Activated T-helper 2 cell treated with anti-CD3 and anti-CD28 coated beads, Interferon-gamma antibody, Interleukin-2, Interleukin-4, amounts not matched to agents 10 μg/mL and 5 μg/mL and 100 μg/mL, durations not matched to agents 14 hours and 24 hours and 36 hours (primary cell): ENCODE data around the gene CDYL2. TPM values are rescaled to one million over a fixed set of nuclear protein-coding genes. Genes with fewer than 3 reads are reported as not detected.

ENCODE experiments used
- DNase-seq: peaks from one replicate; pipeline ENCODE4 v3.0.0; 2021; ENCODE audit warnings: low spot score
- H3K27ac Mint-ChIP-seq: one replicate; pipeline ENCODE4 v1.8.0; 2021; ENCODE audit warnings: mixed read lengths
- H3K27me3 Mint-ChIP-seq: one replicate; pipeline ENCODE4 v1.8.0; 2021; ENCODE audit warnings: low read depth, mixed read lengths
- H3K36me3 Mint-ChIP-seq: one replicate; pipeline ENCODE4 v1.8.0; 2021; ENCODE audit warnings: low read depth, mixed read lengths
- H3K4me1 Mint-ChIP-seq: one replicate; pipeline ENCODE4 v1.8.0; 2021; ENCODE audit warnings: low read depth, mixed read lengths
- H3K4me3 Mint-ChIP-seq: one replicate; pipeline ENCODE4 v1.8.0; 2021; ENCODE audit warnings: low read depth, mild to moderate bottlenecking, moderate library complexity, mixed read lengths
- H3K9me3 Mint-ChIP-seq: one replicate; pipeline ENCODE4 v1.8.0; 2021; ENCODE audit warnings: mixed read lengths
- intact Hi-C: fragments of 100-400 bp; cut with micrococcal nuclease; formaldehyde crosslinking; loops from one replicate; pipeline ENCODE4 v1.15.1; 2023
- total RNA-seq: library from RNA; stranded (reverse); gene quantifications from 2 replicates; pipeline ENCODE4 v1.2.3, GENCODE V29; 2022

The CDYL2 gene
- total RNA-seq, 1 donor from 2014 or later, result 26.2 TPM

DNA sequence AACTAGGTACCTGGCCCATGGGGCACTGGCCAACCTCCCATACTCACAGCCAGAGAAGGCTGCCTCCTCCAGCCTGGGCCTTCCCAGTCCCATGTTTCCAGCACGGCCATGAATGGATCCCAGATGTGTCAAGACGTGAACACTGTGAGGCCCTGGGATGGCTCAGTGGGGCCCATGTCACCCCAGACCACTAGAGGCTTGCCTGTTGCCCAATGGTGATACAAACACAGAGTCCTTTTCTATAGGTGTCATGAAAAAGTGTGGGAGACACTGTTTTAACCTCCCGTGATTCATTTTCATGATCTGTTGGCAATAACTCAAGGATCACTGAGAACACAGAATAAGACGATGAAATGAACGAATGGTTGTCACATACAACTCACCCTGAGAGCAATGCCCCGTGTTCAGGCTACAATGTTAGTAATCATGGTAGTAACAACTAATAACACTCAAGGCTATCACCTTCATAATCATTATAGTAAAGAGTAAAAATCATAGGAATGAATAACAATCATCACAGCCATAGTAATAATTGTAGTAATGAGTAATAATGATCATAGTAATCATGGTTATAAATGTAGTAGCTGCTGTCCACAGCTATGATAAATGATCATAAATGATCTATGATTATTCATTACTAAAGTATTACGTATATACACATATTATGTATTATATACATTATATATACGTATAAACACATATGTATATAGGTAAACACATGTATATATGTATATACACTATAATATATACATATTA, 199.6 kb downstream of the CDYL2 start:
- H3K4me1 Mint-ChIP-seq, result peaks cover 24% of the 10 kb centered on the region
- H3K4me3 Mint-ChIP-seq, result no peak overlapping the region
- H3K27me3 Mint-ChIP-seq, result peaks cover 1% of the 10 kb centered on the region
- intact Hi-C loops, result no loop called here
- H3K9me3 Mint-ChIP-seq, result peaks cover 10% of the 10 kb centered on the region
- no peak overlapping the region for H3K27ac Mint-ChIP-seq
- H3K36me3 Mint-ChIP-seq, result peaks cover 41% of the 10 kb centered on the region
- no peak for DNase-seq

DNA sequence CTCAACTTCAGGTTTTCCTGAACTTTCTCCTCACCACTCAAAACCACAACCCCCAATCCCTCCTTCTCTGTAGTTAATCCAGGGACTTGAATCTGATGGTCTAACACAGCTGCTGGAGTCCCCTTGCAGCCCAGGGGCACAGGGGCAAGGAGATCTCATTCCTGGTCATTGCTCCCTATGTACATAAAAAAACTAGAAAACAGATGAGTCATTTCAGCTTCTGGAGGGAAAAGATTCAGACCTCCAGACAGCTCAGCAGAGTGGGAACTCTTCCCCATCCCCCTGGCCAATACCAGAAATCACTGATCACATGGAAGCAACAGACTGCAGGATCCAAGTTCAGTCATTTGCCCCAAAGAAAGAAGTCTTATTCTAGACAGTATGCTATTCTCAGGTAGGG, 201.5 kb downstream of the CDYL2 start:
- no peak overlapping the region for H3K4me3 Mint-ChIP-seq
- intact Hi-C loops, result no loop called here
- DNase-seq, result no peak
- H3K9me3 Mint-ChIP-seq, result peaks cover 10% of the 10 kb centered on the region
- H3K27ac Mint-ChIP-seq, result no peak overlapping the region
- H3K36me3 Mint-ChIP-seq, result peaks cover 43% of the 10 kb centered on the region
- peaks cover 4% of the 10 kb centered on the region for H3K27me3 Mint-ChIP-seq
- peaks cover 24% of the 10 kb centered on the region for H3K4me1 Mint-ChIP-seq

DNA sequence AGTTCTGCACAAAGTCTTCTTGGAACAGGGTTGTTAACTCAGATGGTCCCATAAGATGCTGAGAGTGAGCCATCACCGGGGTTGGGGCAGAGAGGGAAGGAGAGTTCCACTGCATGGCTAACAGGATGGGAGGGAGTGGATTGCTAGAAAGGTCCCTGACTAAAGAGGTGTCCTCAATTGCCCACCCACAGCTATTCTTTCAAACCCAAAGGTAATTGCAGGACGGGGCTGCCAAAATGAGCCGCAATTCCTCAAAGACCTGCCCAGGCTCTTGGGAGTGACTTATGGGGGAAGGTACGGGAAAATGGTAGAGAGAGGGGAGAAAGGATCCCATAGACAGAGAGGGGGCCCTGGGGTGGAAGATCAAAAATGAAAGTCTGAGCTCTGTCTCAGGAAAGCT, 203.2 kb downstream of the CDYL2 start:
- Mint-ChIP-seq H3K4me3 (no peak overlapping the region), H3K36me3 (peaks cover 35% of the 10 kb centered on the region), H3K27me3 (peaks cover 14% of the 10 kb centered on the region), H3K4me1 (peaks cover 15% of the 10 kb centered on the region), H3K9me3 (peaks cover 10% of the 10 kb centered on the region), H3K27ac (no peak overlapping the region)
- intact Hi-C loops, result no loop called here
- DNase-seq, result no peak

DNA sequence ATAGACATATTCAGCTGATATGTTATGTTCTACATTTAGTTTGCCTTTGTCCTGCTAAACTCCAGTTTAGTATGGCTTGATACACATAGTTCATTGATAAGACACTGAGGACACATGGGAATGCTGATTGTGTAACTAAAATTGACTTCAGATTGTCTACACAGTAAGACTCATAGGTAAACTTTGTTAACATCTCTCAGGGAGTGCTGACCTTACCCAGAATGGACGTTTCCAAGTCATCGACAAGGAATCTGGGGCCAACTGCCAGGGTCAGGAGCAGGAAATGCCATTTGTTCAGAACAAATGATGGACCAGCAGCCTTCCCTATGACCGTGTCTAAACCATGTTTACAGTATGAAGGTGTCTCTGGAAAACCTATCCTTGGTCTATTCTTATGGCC, 204.9 kb downstream of the CDYL2 start:
- peaks cover 35% of the 10 kb centered on the region for H3K36me3 Mint-ChIP-seq
- peaks cover 31% of the 10 kb centered on the region for H3K27me3 Mint-ChIP-seq
- H3K4me3 Mint-ChIP-seq, result no peak overlapping the region
- intact Hi-C loops, result no loop called here
- DNase-seq, result no peak
- peaks cover 14% of the 10 kb centered on the region for H3K4me1 Mint-ChIP-seq
- H3K9me3 Mint-ChIP-seq, result peaks cover 22% of the 10 kb centered on the region
- H3K27ac Mint-ChIP-seq, result no peak overlapping the region

DNA sequence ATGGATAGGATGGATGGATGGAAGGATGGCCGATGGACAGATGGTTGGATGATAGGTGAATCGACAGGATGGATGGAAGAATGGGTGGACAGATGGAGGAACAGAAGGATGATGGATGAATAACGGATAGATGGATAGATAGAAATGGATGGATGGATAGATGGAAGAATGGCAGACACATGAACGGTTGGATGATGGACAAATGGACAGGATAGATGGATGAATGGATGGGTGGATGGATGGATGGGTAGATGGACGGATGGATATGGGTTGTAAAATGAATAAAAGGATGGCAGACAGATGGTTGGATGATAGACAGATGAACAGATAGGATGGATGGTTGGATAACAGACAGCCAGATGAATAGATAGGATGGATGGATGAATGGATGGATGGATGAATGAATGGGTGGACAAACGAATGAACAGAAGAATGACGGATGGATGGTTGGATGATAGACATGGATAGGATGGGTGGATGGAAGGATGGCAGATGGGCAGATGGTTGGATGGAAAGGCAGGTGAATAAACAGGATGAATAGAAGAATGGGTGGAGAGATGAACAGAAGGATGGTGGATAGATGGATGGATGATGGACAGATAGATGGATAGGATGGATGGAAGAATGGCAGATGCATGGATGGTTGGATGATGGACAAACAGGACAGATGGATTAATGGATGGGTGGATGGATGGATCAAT, 207.7 kb downstream of the CDYL2 start:
- peaks cover 31% of the 10 kb centered on the region for H3K9me3 Mint-ChIP-seq
- peaks cover 14% of the 10 kb centered on the region for H3K4me1 Mint-ChIP-seq
- no peak overlapping the region for H3K27ac Mint-ChIP-seq
- no peak for DNase-seq
- intact Hi-C loops, result no loop called here
- peaks cover 41% of the 10 kb centered on the region for H3K27me3 Mint-ChIP-seq
- no peak overlapping the region for H3K4me3 Mint-ChIP-seq
- H3K36me3 Mint-ChIP-seq, result peaks cover 31% of the 10 kb centered on the region

DNA sequence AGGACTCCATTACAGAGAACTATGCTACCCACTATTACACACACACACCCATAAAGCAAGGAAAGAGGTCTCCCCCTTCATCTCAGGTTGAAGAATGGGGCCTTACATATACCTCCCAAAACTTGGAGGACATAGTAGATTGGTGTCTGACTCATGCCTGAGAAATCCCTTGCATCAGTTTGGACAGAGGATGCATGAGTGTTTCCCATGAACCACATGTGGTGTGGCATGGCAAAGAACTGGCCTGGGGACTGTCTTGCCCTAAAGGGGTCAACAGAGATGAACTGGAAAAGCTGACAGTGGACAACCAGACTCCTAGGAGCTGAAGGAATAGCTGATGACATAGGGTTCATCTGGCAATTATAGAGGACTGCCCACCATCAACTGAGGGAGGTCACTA, 209.6 kb downstream of the CDYL2 start:
- intact Hi-C loops, result no loop called here
- Mint-ChIP-seq H3K27me3 (peaks cover 40% of the 10 kb centered on the region), H3K4me3 (no peak overlapping the region), H3K27ac (no peak overlapping the region), H3K9me3 (peaks cover 31% of the 10 kb centered on the region), H3K36me3 (peaks cover 30% of the 10 kb centered on the region), H3K4me1 (peaks cover 24% of the 10 kb centered on the region)
- no peak for DNase-seq

DNA sequence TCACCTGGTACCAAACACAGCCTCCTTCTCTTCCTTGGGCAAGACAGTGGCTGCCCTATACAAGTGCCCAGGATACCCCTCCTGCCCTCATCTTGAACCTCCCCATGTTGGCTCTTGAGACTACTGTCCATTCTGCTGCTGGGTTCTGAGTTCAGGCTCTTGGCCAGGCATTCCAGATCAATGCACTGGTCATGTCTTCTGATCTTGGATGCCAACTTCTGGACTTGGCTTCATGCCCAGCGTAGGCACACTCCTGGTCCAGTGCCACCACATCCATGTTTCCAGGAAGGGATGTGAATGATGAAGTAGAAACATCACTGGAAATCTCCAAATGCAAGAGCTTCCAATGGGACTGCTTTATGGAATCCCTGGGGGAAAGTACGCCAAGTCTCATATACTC, 212.1 kb downstream of the CDYL2 start:
- peaks cover 37% of the 10 kb centered on the region for H3K9me3 Mint-ChIP-seq

DNA sequence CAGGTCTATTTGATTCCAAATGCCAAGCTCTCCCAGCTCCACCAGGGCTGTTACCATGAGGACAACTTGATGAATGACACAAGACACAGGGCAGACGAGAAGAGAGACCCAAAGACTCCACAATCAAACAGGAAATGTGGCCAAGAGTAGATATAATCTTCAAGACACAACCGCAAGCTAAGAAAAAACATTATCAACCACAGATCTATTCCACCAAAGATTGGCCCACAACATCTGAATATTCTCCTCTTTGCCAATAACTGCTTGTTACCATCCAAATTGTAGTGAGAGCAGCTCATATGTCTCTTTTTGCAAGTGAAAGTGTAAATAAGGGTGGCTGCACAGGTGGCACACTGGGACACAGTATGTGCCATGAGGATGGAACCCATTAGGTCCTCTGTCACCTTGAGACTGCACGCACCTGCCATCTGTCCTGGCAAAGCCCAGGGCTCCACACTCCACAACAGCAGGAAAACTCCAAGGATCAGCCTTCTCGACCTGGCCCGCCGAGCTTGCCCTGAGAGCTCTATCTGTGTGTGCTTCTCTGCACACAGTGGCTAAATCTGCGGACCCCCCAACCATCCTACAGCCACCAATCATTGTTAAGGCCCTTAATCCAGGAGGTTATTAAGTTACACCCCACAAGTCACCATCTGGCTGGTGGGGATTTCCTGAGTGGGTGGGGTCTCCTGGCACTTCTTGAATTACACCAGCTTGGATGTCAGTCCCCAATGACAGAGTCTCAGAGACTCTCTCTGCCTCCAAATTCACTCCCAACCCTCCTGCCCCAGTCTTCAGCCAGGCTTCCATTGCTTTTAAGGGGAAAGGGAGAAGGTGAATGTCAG, 213.1 kb downstream of the CDYL2 start:
- DNase-seq, result peak; percentile 58
- Mint-ChIP-seq H3K27me3 (peaks cover 50% of the 10 kb centered on the region), H3K36me3 (peaks cover 26% of the 10 kb centered on the region), H3K4me3 (peak overlapping the region; percentile 53), H3K4me1 (peaks cover 39% of the 10 kb centered on the region), H3K27ac (peak overlapping the region; percentile 48), H3K9me3 (peaks cover 37% of the 10 kb centered on the region)
- intact Hi-C loops, result loop anchor here (1.0 to 2.0 kb wide), 3 partner anchors 11 to 66 kb away; no protein-coding TSS in a partner anchor

More for the DNA sequence above, 212.1 kb downstream of the CDYL2 start:
- H3K27me3 Mint-ChIP-seq, result peaks cover 50% of the 10 kb centered on the region
- intact Hi-C loops, result no loop called here
- peaks cover 33% of the 10 kb centered on the region for H3K4me1 Mint-ChIP-seq
- no peak overlapping the region for H3K4me3 Mint-ChIP-seq
- H3K27ac Mint-ChIP-seq, result no peak overlapping the region
- peaks cover 27% of the 10 kb centered on the region for H3K36me3 Mint-ChIP-seq
- no peak for DNase-seq

DNA sequence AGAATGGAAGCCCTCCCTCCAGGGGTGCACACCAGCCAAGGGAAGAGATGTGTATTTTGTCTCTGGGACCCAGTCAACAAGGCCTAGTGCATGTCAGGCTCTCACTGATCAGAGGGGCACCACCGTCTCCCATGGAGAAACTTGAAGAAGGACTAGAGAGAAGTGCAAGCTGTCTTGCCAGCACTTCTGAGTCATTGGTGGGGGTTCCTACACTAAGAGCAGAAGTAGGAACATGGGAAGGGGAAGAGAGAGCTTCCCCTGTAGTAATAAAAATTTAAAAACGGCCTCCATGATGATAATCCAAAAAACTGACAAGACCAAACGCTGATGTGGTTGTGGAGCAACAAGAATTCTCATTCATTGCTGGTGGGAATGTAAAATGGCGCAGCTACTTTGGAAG, 217.3 kb downstream of the CDYL2 start:
- intact Hi-C loops, result loop anchor here (10.0 kb wide), 3 partner anchors 982 to 1812 kb away; partner anchors contain the start of gene MAF
- peaks cover 68% of the 10 kb centered on the region for H3K4me1 Mint-ChIP-seq
- peaks cover 21% of the 10 kb centered on the region for H3K36me3 Mint-ChIP-seq
- H3K4me3 Mint-ChIP-seq, result no peak overlapping the region
- H3K9me3 Mint-ChIP-seq, result peaks cover 26% of the 10 kb centered on the region
- H3K27me3 Mint-ChIP-seq, result peaks cover 23% of the 10 kb centered on the region
- no peak for DNase-seq
- H3K27ac Mint-ChIP-seq, result no peak overlapping the region

DNA sequence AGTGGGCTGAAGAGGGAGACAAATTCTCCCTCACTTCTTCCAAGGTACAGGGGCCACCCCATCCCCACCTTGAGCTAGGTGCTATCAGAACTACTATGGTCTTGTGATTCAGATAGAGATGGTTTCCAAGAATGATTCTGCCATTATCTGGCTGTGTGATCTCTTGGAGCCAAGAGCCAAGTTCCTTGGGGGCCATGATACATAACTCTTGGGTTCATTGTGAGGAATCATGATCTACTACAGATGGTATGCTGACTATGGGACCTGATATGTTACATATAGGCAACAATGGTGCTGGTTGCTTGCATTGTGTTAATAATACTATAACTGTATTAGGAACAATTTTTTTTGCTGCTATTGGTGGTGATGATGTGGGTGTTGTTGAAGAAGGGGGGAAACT, 217.9 kb downstream of the CDYL2 start:
- intact Hi-C loops, result loop anchor here (10.0 kb wide), 3 partner anchors 982 to 1812 kb away; partner anchors contain the start of gene MAF
- no peak for DNase-seq
- Mint-ChIP-seq H3K4me1 (peaks cover 68% of the 10 kb centered on the region), H3K27me3 (peaks cover 22% of the 10 kb centered on the region), H3K36me3 (peaks cover 21% of the 10 kb centered on the region), H3K9me3 (peaks cover 26% of the 10 kb centered on the region), H3K27ac (no peak overlapping the region), H3K4me3 (no peak overlapping the region)

DNA sequence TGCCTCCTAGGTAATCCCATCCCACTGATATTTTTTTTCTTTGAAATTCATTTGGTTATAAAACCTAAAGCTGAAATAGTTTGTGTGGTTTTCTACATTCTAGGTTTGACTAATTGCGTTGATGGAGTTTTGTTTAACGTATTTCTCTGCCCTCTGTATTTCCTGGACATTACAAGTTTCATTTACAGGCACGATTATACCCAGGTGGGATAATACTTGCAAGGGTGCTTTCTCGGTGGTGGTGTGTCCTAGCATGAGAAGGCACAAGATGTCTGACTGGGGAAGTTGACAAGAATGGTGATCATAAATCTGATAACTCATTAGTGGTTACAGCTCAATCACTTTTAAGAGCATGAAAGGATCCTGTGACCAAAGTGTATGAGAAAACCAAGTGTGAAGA, 218.6 kb downstream of the CDYL2 start:
- Mint-ChIP-seq H3K4me1 (peaks cover 68% of the 10 kb centered on the region), H3K9me3 (peaks cover 26% of the 10 kb centered on the region)
- no peak for DNase-seq

DNA sequence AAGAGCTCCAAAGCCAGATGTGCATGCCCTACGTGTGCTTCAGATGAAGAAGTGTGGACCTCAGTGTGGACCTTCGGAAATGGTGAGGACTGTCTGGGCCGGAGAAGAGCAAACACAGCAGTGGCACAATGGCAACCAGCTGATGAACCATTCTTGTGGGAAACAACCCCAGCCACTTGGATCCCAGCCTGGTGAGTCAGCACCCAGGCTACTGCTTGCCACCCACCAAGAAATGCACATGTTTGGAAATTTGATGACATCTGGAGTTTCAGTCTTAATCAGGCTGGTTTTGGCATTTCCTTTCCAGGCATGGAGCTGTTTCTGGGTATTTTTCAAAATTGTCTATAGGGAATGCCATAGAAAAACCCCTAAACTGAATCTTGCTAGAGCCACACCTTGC, 220.9 kb downstream of the CDYL2 start:
- intact Hi-C loops, result loop anchor here (5.0 to 10.0 kb wide), 9 partner anchors 109 to 1809 kb away; partner anchors contain the start of gene MAF
- Mint-ChIP-seq H3K4me3 (no peak overlapping the region), H3K27me3 (peaks cover 14% of the 10 kb centered on the region), H3K27ac (peak overlapping the region; percentile 21), H3K4me1 (peaks cover 68% of the 10 kb centered on the region), H3K36me3 (peaks cover 19% of the 10 kb centered on the region), H3K9me3 (peaks cover 26% of the 10 kb centered on the region)
- peak; percentile 42 for DNase-seq

More for the DNA sequence above, 218.6 kb downstream of the CDYL2 start:
- peaks cover 22% of the 10 kb centered on the region for H3K27me3 Mint-ChIP-seq
- no peak overlapping the region for H3K4me3 Mint-ChIP-seq
- intact Hi-C loops, result loop anchor here (10.0 kb wide), 3 partner anchors 981 to 1811 kb away; partner anchors contain the start of gene MAF
- H3K36me3 Mint-ChIP-seq, result peaks cover 19% of the 10 kb centered on the region
- no peak overlapping the region for H3K27ac Mint-ChIP-seq
